ENCODE measurements around the gene IPO9. TPM values are rescaled to one million over a fixed set of nuclear protein-coding genes. Genes with fewer than 3 reads are reported as not detected.
"Not testable (repeated sequence)": the region's sequence is repeated elsewhere in the genome, so short reads cannot be mapped to it uniquely, and the experiment has no call there.

IPO9 gene
- total RNA-seq, 2 donors from 2014 or later = 22.9 to 52.0 TPM

GRCh38 chr1:201898240-201898894 is 69.4 kb downstream of the IPO9 start:
- H3K9me3 ChIP-seq = no peaks in the 10 kb centered on the region
- no peaks in the 10 kb centered on the region for H3K4me1 ChIP-seq
- H3K9ac ChIP-seq (ENCODE audit: low read depth in 2 of 2, low read length in 2 of 2) = no peak overlapping the region
- DNase-seq = no peak
- TF ChIP-seq, protein P1, sequence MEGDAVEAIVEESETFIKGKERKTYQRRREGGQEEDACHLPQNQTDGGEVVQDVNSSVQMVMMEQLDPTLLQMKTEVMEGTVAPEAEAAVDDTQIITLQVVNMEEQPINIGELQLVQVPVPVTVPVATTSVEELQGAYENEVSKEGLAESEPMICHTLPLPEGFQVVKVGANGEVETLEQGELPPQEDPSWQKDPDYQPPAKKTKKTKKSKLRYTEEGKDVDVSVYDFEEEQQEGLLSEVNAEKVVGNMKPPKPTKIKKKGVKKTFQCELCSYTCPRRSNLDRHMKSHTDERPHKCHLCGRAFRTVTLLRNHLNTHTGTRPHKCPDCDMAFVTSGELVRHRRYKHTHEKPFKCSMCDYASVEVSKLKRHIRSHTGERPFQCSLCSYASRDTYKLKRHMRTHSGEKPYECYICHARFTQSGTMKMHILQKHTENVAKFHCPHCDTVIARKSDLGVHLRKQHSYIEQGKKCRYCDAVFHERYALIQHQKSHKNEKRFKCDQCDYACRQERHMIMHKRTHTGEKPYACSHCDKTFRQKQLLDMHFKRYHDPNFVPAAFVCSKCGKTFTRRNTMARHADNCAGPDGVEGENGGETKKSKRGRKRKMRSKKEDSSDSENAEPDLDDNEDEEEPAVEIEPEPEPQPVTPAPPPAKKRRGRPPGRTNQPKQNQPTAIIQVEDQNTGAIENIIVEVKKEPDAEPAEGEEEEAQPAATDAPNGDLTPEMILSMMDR (IDR thresholded peaks at IDR 0.05) = no peak
- intact Hi-C loops (cut with DNase I) = loop anchor here (5.0 kb wide), 2 partner anchors 74 to 239 kb away; no protein-coding TSS in a partner anchor
- no peaks in the 10 kb centered on the region for H3K27me3 ChIP-seq
- no peak overlapping the region for H3K4me3 ChIP-seq
- H3K36me3 ChIP-seq = no peaks in the 10 kb centered on the region
- H3K27ac ChIP-seq = no peak overlapping the region

- no peak for DNase-seq
- H3K4me1 ChIP-seq = no peaks in the 10 kb centered on the region
- no peaks in the 10 kb centered on the region for H3K27me3 ChIP-seq
- H3K9ac ChIP-seq (ENCODE audit: low read depth in 2 of 2, low read length in 2 of 2) = no peak overlapping the region
- no peaks in the 10 kb centered on the region for H3K9me3 ChIP-seq
- no peaks in the 10 kb centered on the region for H3K36me3 ChIP-seq
- H3K27ac ChIP-seq = no peak overlapping the region
- intact Hi-C loops (cut with DNase I) = loop anchor here (5.0 kb wide), 2 partner anchors 73 to 238 kb away; no protein-coding TSS in a partner anchor
- TF ChIP-seq, protein P1 (IDR thresholded peaks at IDR 0.05) = no peak
- H3K4me3 ChIP-seq = no peak overlapping the region
These were observed 70.0 kb downstream of the IPO9 start for GRCh38 chr1:201898992-201899391.

GRCh38 chr1:201899683-201900429 is 70.9 kb downstream of the IPO9 start:
- Histone ChIP-seq H3K4me1 (no peaks in the 10 kb centered on the region), H3K4me3 (no peak overlapping the region), H3K27ac (no peak overlapping the region), H3K36me3 (no peaks in the 10 kb centered on the region), H3K9ac (ENCODE audit: low read depth in 2 of 2, low read length in 2 of 2) (no peak overlapping the region), H3K9me3 (no peaks in the 10 kb centered on the region), H3K27me3 (no peaks in the 10 kb centered on the region)
- intact Hi-C loops (cut with DNase I) = loop anchor here (5.0 kb wide), 2 partner anchors 72 to 237 kb away; no protein-coding TSS in a partner anchor
- DNase-seq = no peak
- TF ChIP-seq, protein P1 (IDR thresholded peaks at IDR 0.05) = no peak

GRCh38 chr1:201900476-201900875 is 71.5 kb downstream of the IPO9 start:
- TF ChIP-seq, protein P1 (IDR thresholded peaks at IDR 0.05) = no peak
- Histone ChIP-seq H3K36me3 (no peaks in the 10 kb centered on the region), H3K9me3 (no peaks in the 10 kb centered on the region), H3K27me3 (no peaks in the 10 kb centered on the region), H3K4me3 (no peak overlapping the region), H3K9ac (ENCODE audit: low read depth in 2 of 2, low read length in 2 of 2) (no peak overlapping the region), H3K27ac (no peak overlapping the region), H3K4me1 (no peaks in the 10 kb centered on the region)
- intact Hi-C loops (cut with DNase I) = no loop called here
- no peak for DNase-seq

DNA sequence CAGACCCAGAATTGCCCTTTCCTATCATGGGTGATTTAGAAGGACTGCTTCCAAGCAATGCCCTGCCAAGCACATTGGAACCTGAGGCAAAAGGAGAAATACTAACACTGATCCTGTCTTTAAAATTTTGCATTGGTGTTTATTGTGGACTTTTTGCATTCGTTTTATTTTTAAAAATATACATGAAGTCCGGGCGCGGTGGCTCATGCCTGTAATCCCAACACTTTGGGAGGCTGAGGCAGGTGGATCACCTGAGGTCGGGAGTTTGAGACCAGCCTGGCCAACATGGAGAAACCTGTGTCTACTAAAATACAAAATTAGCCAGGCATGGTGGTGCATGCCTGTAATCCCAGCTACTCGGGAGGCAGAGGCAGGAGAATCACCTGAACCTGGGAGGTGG is 72.1 kb downstream of the IPO9 start:
- intact Hi-C loops (cut with DNase I); H3K27ac ChIP-seq; H3K4me1 ChIP-seq: not testable (repeated sequence)

GRCh38 chr1:201902198-201902597 is 73.2 kb downstream of the IPO9 start:
- no peak for DNase-seq
- H3K36me3 ChIP-seq = no peaks in the 10 kb centered on the region
- peak overlapping the region; percentile 7 for H3K27ac ChIP-seq
- H3K9ac ChIP-seq (ENCODE audit: low read depth in 2 of 2, low read length in 2 of 2) = no peak overlapping the region
- no peak overlapping the region for H3K4me3 ChIP-seq
- TF ChIP-seq, protein P1 (IDR thresholded peaks at IDR 0.05) = no peak
- no peaks in the 10 kb centered on the region for H3K4me1 ChIP-seq
- no peaks in the 10 kb centered on the region for H3K27me3 ChIP-seq
- intact Hi-C loops (cut with DNase I) = no loop called here
- H3K9me3 ChIP-seq = no peaks in the 10 kb centered on the region

More for the DNA sequence above, 72.1 kb downstream of the IPO9 start:
- DNase-seq; H3K36me3 ChIP-seq; H3K9me3 ChIP-seq; H3K9ac ChIP-seq (ENCODE audit: low read depth in 2 of 2, low read length in 2 of 2); H3K27me3 ChIP-seq; H3K4me3 ChIP-seq: not testable (repeated sequence)
